TTC549 (cell line): ENCODE data around the gene HDGF.

ENCODE experiments used
- FAIRE-seq: peaks from 2 replicates; lab custom pipeline; 2012; peaks lifted over from hg19 to GRCh38; lab: Jason Lieb, UNC

The HDGF gene

DNA sequence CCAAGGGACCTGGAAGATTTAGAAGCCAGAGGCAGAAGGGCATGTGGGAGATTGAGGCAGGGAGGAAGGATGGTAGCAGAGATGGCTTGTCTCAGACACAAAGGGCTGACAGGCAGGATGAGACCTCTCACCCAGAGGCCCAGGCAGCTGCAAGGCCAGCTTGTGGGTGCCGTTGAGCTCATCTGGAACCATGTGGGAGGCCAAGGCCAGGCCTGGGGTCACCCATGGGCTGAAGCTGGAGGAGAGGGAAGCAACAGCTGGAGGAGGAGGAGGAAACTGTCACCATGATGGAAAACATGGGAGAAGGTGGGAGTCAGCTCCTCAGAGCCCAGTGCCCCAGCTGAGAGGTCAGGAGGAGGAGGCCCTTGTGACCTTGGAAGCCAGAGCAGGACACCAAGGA is 52.5 kb downstream of the HDGF start:
- FAIRE-seq: no peak

DNA sequence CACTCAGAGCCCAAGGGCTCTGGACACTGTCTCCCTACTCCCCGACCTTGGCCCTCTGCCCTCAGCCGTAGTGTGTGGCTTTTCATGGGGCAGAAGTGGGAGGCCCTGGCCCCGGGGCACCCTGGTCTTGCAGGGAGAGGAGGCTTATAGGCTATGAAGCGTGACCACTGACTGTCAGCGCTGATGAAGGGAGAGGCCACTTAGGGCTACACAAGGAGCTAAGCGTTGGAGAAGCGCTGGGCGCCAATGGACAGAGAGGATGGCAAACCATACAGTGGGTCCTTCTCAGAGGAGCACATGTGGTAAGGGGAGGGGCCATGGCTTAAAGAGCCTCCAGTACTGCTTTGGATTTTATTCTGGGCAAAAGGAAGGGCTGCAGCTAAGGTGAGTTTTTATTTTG is 54.0 kb downstream of the HDGF start:
- no peak for FAIRE-seq

DNA sequence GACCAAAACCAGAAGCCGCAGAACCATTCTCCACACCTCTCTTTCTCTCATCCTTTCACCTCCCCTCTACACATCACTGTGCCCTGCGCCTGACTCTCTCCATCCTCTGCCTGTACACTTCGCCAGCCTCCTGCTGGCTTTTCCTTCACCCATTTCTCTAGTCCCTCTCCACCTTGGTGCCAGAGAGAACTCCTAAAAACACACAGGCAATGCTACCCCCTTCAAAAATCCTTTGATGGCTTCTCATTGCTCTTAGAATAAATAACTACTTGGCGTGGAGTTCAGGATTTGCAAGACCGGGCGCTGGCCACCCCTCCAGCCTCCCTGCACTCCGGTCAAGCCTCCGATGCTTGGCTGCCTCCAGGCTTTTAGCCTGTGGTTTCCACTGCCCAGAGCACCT is 54.7 kb downstream of the HDGF start:
- no peak for FAIRE-seq

DNA sequence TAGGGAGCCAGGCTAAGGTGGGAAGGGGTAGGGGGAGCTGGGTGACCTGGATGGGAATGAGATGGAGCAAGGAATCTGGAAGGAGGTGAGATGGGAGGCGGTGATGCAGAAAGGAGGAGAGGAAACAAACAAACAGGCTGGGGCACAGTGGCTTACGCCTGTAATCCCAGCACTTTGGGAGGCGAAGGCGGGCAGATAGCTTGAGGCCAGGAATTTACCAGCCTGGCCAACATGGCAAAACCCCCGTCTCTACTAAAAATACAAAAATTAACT is 56.8 kb downstream of the HDGF start:
- FAIRE-seq: no peak

- no peak for FAIRE-seq
These were observed 57.4 kb downstream of the HDGF start for GRCh38 chr1:156693848-156694689.

DNA sequence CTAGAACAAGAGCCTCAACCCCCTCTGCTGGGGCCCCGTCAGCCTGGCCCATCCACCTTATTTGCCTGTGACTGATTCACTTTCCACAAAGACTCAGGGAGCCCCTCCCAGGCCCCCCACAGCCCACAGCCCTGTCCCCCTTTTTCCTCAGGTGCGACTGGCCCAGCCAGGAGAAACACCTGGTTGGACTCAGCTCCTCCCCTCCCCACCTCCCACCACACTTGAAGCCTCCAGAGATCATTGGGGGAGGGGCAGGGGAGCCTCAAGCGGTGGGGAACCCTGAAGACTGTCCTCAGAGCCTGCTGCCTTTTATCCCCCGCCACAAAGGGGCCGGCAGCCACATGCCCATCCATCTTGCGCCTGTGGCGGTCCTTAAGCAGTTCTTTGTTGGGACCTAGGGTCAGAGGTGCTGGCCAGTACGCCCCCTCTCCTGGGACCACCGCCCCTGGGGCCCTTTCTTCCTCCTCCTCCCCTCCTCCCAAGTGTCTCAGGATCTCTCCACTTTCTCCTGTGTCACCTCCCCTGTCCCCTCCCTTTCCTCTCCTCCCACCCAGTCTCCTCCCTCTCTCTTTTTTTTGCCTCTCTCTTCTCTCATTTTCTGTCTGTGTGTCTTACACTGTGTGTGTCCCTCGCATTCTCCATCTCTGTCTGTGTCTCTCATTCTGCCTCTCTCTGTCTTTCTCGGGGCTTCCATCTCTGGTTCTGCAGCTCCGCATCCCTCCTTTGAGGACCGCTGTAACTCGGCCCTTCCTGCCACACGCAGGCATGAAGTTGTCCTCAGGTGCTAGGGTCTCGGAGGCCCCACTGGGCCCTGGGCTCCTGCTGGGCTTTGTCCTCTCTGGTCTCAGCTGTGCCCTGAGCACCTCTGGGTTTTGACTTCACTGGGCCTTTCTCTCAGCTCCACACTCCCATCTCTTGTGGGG is 58.3 kb downstream of the HDGF start:
- no peak for FAIRE-seq

DNA sequence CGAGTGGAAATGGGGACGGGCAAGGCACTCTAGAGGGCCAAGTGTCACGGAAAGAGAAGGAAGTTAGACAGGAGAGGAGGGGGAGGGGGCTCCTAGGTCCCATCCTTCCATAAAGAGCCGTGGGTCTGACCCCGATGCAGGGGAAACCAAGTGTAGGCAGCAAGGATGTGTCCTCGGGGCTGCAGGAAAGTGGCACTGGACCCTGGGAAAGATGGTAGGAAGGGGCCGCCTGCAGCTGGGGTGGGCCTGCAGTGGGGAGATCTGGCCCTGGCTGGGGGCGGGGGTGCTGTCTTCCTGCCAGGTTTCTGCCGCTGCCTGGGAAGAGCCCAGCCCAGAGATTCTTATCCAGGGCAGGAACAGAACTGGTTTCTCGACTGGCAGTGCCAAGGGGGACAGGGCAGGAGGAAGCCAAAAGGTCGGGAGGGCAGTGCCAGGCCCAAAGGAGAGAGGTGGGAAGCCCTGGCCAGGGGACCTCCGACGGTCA is 59.0 kb downstream of the HDGF start:
- no peak for FAIRE-seq
